Measurements from ENCODE around the gene RAPGEF2. TPM values are rescaled to one million over a fixed set of nuclear protein-coding genes. Genes with fewer than 3 reads are reported as not detected.

The RAPGEF2 gene
- total and polyA plus RNA-seq, 2 donors (not counting 1 experiment from before 2014, with no cell fraction given): 10.9 to 45.8 TPM

GRCh38 chr4:159284113-159284512 is 181.2 kb downstream of the RAPGEF2 start:
- Histone ChIP-seq H3K4me1 (ENCODE audit: control insufficient read depth in 2 of 2, insufficient read depth in 2 of 2, low read length in 2 of 2) (no peaks in the 10 kb centered on the region), H3K9me3 (ENCODE audit: control extremely low read depth in 1 of 3, control insufficient read depth in 2 of 3, insufficient read depth in 1 of 3, low read length in 2 of 3) (no peaks in the 10 kb centered on the region), H2AFZ (ENCODE audit: insufficient read depth, low read depth, low read length, poor library complexity, severe bottlenecking) (no peak overlapping the region), H3K79me2 (ENCODE audit: control insufficient read depth, insufficient read depth, low read length) (no peaks in the 10 kb centered on the region), H3K36me3 (replicated peaks in 1 of 2; ENCODE audit: control extremely low read depth in 1 of 2, control insufficient read depth in 1 of 2, extremely low read depth in 1 of 2, insufficient read depth in 2 of 2, low read length in 1 of 2) (no peaks in the 10 kb centered on the region), H4K20me1 (ENCODE audit: control insufficient read depth, insufficient read depth, low read length, poor library complexity, severe bottlenecking) (no peaks in the 10 kb centered on the region), H3K27ac (ENCODE audit: low read length in 2 of 2) (no peak overlapping the region), H3K4me3 (ENCODE audit: control extremely low read depth in 1 of 5, extremely low read depth in 1 of 5, insufficient read depth in 1 of 5, low read depth in 2 of 5, low read length in 4 of 5) (no peak overlapping the region), H3K4me2 (replicated peaks; ENCODE audit: low read depth, low read length, poor library complexity, severe bottlenecking) (no peak overlapping the region), H3K9ac (ENCODE audit: low read length) (no peak overlapping the region), H3K27me3 (replicated peaks in 1 of 4; ENCODE audit: control extremely low read depth in 1 of 4, control insufficient read depth in 3 of 4, insufficient read depth in 4 of 4, low read length in 3 of 4) (no peaks in the 10 kb centered on the region)
- CTCF ChIA-PET: no interaction called here
- no peak for ATAC-seq (ENCODE audit: low read depth)
- H3K4me1 Mint-ChIP-seq: no peaks in the 10 kb centered on the region
- intact Hi-C loops (cut with micrococcal nuclease): no loop called here
- TF ChIP-seq CTCF (IDR thresholded peaks at IDR 0.05): no peak
- TF ChIP-seq EZH2 (IDR thresholded peaks at IDR 0.05; ENCODE audit: borderline replicate concordance, insufficient read depth, low read depth, low read length, poor library complexity, severe bottlenecking): no peak
- no peaks in the 10 kb centered on the region for H3K9me3 Mint-ChIP-seq (ENCODE audit: insufficient read depth)
- H3K4me3 Mint-ChIP-seq: no peak overlapping the region
- no peak for DNase-seq
- POLR2A ChIA-PET: no interaction called here
- H3K27ac Mint-ChIP-seq: no peak overlapping the region
- H3K27me3 Mint-ChIP-seq: no peaks in the 10 kb centered on the region
- no CpG with 5 or more reads among the region's 4 CpGs for WGBS (ENCODE audit: insufficient coverage)

GRCh38 chr4:159284733-159285132 is 181.9 kb downstream of the RAPGEF2 start:
- no peak overlapping the region for H3K9ac ChIP-seq (ENCODE audit: low read length)
- TF ChIP-seq EZH2 (IDR thresholded peaks at IDR 0.05; ENCODE audit: borderline replicate concordance, insufficient read depth, low read depth, low read length, poor library complexity, severe bottlenecking) (no peak), CTCF (IDR thresholded peaks at IDR 0.05) (no peak)
- Mint-ChIP-seq H3K27me3 (no peaks in the 10 kb centered on the region), H3K9me3 (ENCODE audit: insufficient read depth) (no peaks in the 10 kb centered on the region), H3K27ac (no peak overlapping the region), H3K4me3 (no peak overlapping the region), H3K4me1 (no peaks in the 10 kb centered on the region)
- H3K36me3 ChIP-seq (replicated peaks in 1 of 2; ENCODE audit: control extremely low read depth in 1 of 2, control insufficient read depth in 1 of 2, extremely low read depth in 1 of 2, insufficient read depth in 2 of 2, low read length in 1 of 2): no peaks in the 10 kb centered on the region
- intact Hi-C loops (cut with micrococcal nuclease): no loop called here
- no peaks in the 10 kb centered on the region for H3K4me1 ChIP-seq (ENCODE audit: control insufficient read depth in 2 of 2, insufficient read depth in 2 of 2, low read length in 2 of 2)
- H3K4me2 ChIP-seq (replicated peaks; ENCODE audit: low read depth, low read length, poor library complexity, severe bottlenecking): no peak overlapping the region
- no peaks in the 10 kb centered on the region for H3K27me3 ChIP-seq (replicated peaks in 1 of 4; ENCODE audit: control extremely low read depth in 1 of 4, control insufficient read depth in 3 of 4, insufficient read depth in 4 of 4, low read length in 3 of 4)
- ChIA-PET POLR2A (no interaction called here), CTCF (no interaction called here)
- no peak for ATAC-seq (ENCODE audit: low read depth)
- no peaks in the 10 kb centered on the region for H4K20me1 ChIP-seq (ENCODE audit: control insufficient read depth, insufficient read depth, low read length, poor library complexity, severe bottlenecking)
- no peak overlapping the region for H3K27ac ChIP-seq (ENCODE audit: low read length in 2 of 2)
- DNase-seq: no peak
- H3K79me2 ChIP-seq (ENCODE audit: control insufficient read depth, insufficient read depth, low read length): no peaks in the 10 kb centered on the region
- H3K4me3 ChIP-seq (ENCODE audit: control extremely low read depth in 1 of 5, extremely low read depth in 1 of 5, insufficient read depth in 1 of 5, low read depth in 2 of 5, low read length in 4 of 5): no peak overlapping the region
- H3K9me3 ChIP-seq (ENCODE audit: control extremely low read depth in 1 of 3, control insufficient read depth in 2 of 3, insufficient read depth in 1 of 3, low read length in 2 of 3): no peaks in the 10 kb centered on the region
- 94% methylated on average over 6 of the region's 6 CpGs for WGBS (ENCODE audit: insufficient coverage)
- no peak overlapping the region for H2AFZ ChIP-seq (ENCODE audit: insufficient read depth, low read depth, low read length, poor library complexity, severe bottlenecking)

Data from B cell (primary cell).